Measurements from ENCODE around the gene SYT7.
A peak's percentile ranks its signal among the peaks of the same experiment; 100 is the strongest.

The SYT7 gene

DNA sequence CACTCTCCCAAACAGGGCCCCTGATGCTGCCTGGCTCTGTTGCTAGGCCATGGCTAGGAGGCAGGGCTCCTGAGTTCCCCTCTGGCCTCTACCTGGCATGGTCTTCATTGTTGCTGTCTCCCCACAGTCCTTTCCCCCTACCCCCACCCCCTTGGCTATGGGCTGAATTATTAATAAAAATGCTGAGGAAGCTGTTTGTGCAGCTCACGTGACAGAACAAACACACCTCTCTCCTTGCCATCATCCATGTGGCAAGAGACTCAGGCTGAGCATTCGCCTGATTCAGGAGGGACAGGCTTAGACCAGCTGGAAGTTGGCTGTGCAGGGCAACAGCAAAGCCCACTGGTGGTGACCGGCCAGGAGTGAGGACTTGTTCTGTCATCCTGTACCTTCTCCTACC lies 4.2 kb upstream of the SYT7 start:
- DNase-seq (ENCODE audit: low spot score), result no peak

DNA sequence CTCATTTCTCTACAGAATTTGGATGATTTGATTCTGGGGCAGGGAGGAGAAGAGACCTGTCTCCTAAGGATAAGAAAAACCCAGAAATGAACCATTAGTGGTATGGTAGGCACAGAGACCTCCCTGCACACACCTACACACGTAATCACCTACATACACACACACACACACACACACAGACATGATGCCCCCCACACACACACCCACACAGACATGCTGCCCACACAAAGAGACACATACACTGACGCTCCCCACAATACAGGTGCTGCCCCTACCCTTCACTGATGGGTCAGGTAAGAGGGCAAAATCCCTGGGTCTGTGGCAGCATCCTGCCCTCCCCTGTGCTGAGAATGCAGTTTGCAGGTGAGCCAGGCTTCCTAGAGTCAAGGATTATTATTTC lies 1.1 kb upstream of the SYT7 start:
- DNase-seq (ENCODE audit: low spot score), result no peak

DNA sequence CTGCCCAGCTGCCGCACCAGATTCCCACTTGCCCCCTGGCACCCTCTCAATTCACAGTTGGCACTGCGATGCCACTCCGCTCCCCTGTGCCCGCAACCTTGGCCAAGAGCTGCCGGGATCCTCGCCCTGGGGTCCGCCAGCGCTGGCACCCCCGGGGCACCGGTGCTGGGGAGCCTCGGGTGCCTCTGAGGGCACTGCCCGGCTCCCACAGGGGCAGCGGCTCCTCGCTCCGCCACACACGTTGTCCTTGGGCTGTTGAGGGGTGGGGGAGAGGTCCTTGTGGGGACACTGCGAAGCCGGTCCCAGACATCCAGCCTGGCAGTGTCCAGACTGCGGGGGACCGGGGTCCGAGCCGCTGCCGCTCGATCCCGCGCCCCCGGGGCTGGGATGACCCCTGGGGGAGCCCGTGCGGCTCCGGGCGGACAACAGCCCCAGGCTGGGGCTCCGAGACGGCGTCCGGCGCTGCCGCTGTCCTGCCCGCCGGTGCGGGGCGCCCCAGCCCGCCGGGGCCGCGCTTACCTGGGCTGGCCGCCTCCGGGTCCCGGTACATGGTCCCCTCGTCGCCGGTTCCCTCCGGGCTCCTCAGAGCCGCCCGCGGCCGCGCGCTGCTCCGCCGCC lies 496 bp downstream of the SYT7 start:
- no peak for DNase-seq (ENCODE audit: low spot score)

DNA sequence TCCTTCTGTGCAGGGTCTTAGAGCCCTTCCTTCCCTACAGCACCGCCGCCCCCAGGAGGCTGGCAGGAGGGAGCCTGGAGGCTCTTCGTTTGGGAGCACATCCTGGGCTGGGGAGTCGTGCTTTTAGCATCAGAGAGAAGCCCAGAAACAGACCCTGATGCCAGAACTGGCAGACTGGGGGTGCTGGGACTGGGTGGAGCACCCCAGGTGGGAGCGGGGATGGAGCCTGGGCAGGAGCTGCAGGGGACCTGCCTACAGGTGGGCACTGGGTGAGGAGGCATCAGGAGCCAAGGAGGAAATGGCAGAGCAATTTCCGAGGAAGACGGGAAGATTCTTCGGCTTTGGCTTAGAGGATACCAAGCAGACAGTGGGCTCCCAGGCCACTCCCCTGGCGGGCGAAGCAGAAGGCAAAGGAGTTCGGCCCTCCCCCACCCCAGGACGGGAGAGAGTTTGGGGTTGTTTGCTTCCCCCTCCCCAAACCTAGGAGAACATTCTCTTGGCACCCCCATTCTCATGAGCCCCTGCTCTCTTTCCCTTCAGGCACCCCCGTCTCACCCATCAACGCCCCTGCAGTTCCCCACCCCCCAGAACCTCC lies 1.1 kb downstream of the SYT7 start:
- DNase-seq (ENCODE audit: low spot score), result no peak

DNA sequence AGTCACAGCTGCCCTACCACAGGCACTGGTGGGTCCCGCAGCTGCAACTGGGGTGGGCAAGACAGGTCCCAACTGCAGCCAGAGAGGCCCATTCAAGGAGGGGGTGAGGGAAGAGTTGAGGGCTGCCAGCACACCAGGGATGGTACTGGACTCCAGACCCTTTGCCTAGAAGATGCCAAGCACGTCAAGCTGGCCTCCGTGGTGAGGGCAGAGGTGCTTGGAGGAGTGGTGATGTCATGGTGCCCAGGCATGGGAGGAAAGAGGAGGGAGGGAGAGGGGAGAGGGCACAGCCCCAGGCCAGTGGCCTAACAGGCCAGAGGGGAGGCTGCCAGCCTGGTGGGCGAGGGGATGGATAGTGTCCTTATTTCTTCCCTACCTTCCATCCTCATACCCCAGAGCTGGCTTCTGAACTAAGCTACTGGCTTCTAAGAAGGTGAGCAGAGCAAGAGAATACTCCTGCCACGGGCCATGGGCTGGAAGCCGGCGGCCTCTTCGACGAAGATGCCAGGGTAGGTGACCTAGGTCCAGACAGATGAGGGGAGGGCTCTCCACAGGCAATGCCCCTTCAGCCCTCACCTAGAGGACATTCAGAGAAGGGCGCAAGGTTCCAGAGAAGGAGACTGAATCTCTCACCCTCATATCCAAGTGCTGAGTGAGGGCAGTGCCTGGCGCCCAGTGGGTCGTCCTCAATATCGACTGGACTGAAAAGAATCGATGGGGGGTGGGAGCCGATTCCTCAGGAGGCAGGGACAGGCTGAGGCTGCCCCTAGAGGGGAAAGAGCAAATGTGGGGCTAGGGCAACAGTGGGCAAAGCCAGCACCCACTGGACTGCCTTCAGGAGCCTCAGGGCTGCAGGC lies 1.8 kb downstream of the SYT7 start:
- no peak for DNase-seq (ENCODE audit: low spot score)

DNA sequence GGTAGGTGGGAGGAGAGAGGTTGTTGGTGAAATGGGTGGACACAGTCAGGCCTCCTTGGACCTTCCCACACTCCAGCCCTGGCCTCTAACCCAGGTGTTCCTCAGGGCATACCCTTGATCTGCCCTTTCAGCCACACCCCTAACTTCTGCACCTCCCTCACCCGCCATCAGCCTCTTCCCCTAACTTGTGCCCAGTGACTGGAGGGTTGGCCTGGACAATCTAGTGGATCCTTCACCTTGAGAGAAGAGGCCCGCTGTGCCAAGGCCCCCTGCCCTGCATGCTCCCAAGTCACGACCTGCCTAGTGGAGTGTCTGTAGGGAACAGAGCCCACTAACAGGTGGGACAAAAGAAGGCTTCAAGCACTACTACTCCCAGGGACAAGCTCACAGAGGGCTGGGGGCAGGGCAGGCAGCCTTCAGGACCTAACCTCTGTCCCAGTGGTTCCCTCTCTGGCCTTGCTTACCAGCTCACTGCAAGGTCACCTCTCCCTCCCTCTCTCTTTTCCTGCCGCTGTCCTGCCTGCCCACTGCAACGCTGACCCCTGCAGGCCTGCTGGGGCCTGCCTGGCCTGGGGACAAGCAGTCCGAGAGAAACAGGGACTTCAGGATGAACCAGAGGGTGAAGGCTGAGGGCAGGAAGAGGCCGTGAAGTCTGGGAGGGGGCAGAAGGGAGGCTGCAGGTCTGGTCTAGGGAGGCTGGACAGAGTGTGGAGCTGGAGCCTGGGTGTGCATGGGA lies 3.3 kb downstream of the SYT7 start:
- peak; percentile 19 for DNase-seq (ENCODE audit: low spot score)

DNA sequence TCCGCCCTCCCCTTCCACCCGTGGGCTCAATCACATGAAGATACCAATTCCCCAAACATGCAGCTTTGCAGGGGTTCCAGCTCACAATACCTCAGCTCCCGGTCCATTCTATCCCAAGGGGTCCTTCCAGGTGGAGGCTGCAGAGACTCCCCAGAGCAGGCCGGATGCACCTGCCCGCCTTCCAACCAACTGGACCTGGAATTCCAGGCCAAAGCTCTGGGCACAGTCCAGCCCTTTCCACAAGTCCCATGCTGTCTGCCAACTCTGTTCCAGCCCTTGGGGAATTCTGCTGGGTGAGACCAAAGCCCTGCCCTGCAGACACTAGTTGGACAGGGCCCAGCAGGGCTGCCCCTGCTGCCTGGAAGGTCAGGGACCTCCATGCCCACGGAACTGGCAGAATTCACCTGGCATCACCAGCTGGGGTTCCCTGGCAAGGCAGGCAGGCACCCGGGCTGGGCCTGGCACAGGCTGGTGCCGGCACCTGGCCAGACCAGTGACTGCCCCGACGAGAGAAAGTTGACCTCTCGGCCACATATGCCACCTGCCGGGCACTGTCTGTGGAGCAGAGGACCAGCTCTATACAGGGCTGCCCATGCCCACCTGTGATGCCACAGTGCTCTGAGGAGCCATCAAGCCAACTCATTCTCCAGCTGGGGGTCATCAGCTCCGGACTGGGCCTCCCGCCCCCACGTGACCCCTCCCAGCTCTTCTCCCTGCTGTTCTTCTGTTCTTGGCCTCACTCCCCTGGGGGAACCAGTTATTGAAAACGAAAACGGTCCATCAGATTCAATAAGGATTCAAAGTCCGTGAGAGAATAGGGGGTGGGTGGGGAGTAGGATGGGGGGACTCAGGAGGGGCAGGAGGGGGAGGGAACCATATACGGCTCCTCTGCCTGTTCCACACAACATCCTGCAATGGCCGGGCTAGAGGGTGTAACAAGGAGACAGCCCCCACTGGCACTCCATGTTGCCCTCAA lies 4.7 kb downstream of the SYT7 start:
- no peak for DNase-seq (ENCODE audit: low spot score)

DNA sequence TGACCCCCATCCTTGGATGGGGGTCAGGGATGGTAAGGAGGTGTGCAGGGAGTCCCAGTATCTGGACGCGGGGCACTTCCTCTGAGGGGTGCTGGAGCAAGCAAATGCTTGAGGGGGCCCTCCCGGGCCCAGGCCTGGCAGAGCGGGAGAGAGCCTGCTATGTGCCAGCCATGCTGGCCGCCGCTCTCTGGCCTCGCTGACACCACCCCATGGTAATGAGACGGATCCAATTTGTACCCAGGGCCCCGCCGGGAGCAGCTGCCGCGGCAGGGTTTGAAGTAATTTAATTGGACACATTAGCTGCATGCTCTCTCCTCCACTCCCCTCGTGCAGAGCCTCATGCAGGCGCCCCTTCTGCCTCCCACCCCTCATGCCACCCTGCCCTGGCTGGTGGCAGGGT lies 6.3 kb downstream of the SYT7 start:
- DNase-seq (ENCODE audit: low spot score), result no peak

DNA sequence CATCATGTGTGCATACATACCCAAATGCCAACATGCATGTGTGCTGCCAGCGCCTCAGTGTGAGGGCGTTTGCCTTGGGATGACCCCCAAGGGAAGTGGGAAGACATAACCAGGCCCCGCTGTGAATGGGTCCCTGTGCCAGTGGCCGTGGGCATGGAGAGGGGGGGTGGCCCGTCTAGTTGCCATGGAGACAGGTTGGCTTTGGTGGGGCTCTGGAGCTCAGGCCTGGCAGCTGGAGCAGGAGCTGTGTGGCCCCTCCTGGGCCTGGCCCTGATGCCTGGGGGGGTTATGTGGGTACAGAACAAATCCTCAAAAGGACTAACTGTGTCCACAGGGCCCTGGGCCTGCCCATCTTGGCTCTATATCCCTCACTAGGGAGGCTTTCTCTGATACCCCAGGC lies 8.0 kb downstream of the SYT7 start:
- no peak for DNase-seq (ENCODE audit: low spot score)

DNA sequence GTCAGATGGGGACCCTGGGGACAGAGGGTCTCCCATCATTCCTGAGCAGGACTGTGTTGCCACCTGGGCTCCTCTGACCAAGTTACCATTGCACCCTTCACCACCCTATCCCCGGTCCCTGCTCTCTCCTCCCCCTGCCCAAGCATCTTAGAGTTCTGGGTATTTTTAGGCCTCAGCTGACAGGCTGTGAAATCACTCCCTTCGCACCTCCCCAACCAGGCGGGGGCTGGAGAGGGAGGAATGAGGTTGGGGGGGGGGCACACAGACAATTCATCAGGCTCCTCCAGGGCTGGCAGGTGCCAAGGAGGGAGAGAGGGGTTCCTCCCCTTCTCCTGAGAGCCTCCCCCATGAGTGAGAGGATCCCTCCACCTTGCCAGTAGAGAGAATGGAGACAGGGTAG lies 9.0 kb downstream of the SYT7 start:
- no peak for DNase-seq (ENCODE audit: low spot score)

DNA sequence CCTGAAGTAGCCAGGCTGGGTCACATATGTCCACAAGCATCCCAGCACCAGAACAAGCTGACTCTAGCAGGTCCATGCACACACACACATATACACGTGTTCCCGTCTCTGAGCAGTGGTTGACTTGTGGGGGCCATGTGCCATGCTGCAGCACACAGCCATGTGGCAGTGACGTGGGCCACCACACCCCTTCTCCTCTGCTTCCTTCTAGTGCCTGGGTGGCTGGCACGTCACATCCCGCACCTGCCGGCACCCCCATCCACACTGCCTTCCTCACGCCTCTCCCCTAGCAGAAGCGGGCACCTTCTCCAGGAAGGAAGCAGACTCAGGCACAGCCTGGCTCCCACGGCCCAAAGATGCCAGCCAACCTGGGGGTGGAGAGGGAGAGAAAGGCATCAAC lies 9.5 kb downstream of the SYT7 start:
- no peak for DNase-seq (ENCODE audit: low spot score)

DNA sequence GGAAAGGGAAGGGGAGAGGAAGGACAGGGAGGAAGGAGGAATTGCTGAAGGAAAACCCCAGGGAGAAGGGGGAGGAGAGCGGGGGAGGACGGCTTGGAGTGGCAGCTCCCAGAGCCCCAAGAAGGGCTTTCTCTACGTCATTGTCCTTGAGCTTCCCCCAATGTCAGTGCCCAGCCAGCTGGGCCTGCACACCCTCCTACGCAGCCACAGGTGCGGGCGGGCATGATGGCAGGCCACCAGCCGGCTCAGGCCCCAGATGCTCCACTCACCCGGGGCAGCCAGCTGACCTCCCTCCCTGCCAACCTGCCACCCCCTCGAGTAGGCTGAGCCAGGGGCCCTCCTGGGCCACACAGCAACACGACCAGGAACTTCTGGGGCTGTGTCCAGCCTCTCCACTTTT lies 11.2 kb downstream of the SYT7 start:
- no peak for DNase-seq (ENCODE audit: low spot score)

DNA sequence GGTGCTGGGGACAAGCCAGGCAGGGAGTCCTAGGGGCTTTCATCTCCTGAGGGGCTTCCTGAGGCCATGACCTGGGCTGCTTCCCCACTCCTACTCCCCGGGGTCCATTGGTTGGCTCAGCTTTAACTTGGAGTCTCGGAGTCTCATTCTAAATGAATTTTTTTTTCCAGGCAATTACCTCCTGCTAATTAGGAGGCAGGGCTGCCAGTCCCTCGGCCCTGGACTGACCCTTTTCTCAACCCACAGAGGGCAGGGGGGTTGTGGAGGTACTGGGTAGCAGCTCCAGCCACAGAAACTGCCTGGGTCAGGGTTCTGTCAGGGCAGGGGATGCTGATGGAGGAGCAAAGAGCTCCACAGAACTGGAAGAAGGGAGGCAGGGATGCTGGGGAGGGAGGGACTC lies 11.9 kb downstream of the SYT7 start:
- no peak for DNase-seq (ENCODE audit: low spot score)

DNA sequence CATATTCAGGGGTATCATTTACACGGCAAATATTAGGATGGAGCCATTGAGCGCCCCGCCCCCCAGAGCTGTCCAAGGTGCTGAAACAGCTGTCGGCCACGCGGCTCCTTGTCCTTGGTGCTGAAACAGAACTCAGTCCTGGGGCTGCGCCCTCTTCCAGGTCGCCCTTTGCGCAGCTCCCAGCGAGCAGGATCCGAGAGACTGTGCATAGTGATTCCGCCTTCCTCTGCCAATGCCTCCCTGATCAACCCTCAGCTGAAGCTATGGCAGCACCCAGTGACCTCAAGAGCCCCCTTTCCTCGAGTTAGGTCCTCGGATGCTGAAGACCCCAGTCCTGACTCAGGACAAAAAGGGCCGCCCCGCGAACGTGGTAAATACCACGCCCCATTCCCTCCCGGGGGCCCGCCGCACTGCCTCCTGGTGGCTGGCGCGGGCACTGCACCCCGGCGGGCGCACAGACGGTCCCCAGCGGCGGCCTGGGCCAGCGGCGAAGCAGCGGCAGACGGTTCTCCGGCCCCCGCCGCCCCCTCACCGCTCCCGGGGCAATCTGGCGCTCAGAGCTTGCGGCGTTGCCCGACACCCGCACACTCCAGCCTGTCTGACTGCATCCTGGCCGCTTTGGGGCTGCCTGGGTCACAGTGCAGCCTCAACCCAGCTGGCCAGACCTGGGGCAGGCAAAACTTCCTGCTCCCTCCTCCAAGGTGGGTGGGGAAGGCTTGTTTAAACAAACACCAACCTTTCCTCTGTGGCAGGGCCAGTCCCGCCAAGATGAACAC lies 13.4 kb downstream of the SYT7 start:
- DNase-seq (ENCODE audit: low spot score), result peak; percentile 76

DNA sequence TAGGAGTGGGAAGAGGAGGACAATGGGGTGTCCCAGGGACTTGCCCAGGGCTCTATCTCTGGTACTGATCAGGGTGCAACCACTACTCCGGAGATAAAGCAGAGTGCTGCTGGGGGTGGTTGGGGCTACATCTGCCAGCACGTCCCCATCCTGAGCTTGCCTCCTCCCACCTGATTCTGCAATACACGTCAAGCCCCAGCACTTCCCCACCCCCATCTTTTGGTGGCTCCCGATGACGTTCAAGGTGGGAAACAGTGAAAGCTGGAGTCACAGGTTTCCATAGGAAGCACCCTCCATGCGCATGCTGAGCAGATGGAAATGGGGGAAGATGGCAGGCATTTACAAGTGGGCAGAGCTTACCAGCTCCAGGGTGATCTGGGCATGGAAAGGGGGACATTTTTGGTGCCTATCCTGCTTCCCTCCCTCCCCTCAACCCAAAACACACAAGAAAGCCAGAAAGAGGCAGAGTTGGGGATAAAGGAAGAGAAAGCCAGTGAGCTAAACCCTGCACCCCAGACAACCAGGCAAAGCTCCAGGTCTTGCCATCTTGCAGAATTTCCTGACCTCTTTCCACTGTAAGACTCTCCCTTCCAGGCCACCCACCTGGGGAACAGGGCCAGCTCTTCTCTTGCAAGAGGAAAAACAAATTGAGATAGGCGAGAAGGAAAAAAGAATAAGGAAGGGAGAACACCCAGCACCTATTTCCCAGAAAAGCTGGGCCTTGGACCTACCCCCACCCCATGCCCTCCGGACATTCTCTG lies 15.8 kb downstream of the SYT7 start:
- no peak for DNase-seq (ENCODE audit: low spot score)

DNA sequence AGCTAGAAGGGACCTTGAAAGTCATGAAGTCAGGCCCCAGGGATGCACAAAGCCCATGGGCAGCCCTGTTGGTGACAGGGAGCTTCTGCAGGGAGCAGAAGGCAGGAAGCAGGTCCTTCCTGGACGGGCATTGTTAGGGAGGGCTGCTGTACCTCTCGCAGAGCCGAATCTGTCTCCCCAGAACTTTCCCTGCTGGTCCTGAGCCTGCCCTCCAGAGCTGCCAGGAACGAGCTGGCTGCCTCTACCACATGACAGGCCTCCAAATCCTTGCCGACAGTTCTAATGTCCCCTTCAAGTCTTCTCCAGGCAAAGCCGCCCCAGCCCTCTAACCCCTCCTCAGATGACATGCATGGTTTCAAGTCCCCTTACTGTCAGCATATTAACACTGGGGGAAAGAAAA lies 20.1 kb downstream of the SYT7 start:
- no peak for DNase-seq (ENCODE audit: low spot score)

DNA sequence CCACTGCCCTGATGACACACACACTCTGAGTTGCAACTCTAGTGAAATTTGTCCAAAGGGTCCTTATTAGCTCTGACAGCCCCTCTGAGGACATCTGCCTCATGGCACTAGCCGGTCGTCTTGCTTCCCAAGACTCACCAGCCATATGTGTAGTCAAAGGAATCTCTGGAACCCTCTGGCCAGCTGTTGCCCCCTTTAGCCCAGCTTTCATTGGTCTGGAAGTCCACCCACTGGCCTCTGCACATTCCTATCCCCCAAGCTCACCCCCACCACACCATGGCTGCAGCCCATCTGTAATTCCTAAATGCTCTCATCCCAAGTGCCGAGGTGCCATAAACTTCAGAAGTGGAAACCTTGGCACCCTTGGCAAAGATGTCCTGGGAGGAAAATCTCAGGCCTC lies 24.3 kb downstream of the SYT7 start:
- no peak for DNase-seq (ENCODE audit: low spot score)

DNA sequence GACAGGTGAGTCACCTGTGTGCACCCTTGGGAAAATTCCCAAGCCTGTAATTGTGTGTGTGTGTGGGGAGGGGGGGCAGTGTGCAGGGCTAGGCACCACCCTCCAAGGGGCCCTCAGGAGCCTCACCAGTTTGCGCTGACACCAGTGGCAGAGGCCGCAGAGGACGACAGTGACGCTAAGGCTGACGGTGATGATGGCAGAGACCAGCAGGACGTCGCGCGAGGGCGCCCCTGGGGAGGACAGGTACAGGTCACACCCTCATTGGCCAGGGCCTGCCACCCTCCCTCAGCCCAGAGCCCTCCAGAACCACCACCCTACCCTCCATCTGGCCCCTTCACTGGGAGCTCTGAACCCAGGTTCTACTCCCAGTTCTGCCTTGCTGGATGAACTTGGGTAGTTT lies 24.9 kb downstream of the SYT7 start:
- DNase-seq (ENCODE audit: low spot score), result no peak

DNA sequence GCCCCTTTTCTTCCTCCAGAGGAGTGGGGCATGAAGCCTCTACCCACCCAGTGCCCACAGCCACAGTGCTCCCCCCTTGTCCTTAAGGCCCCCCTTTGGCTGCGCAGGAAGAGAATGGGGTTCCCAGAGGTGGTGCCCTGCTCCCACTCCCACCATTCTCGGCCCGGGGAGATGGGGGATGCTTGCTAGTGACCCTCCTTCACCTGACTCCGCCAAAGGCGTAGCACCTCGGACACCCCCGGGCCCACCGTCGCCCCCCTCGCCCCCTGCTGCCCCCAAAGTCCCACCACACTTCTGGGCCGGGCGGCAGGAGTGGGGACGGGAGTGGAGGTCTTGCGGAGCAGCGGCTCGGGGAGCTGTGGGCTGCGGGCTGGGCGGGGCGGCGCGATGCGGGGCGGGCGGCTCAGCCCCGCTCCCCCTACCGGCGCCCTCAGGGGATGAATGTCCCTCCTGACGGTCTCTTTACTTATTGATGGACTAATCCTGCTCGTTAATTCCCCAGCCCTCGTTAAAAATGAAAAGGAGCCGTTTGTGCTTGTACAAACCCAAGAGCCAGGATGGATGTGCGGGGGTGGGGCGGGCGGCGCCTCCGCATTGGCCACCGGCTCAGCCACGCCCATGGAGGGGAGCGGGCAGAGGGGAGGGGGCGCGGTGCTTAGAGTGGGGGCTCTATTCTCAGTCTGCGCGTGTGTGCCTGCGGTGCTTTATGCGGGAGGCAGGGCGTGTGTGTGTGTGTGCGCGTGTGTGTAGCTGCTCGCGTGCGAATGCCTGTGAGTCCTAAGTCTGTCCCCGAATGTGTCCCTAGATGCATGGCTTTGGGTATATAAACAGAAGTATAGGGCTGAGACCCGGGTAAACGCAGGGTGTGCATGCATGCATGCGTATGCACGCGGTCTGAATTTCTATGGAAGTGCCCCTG lies 25.6 kb downstream of the SYT7 start:
- no peak for DNase-seq (ENCODE audit: low spot score)
